A549 (cell line): ENCODE results near the gene OSBPL2. TPM values are rescaled to one million over a fixed set of nuclear protein-coding genes. Genes with fewer than 3 reads are reported as not detected.

Source experiments
- ATAC-seq, 2 experiments: fragments of 200-7000 bp in 1 of 2; fragments of >200 bp in 1 of 2; cut with Nextera tagmentation in 1 of 2; cut with Tn5 transposase in 1 of 2; 3 replicates each; pipeline versions ENCODE4 v1.8.0 to v1.9.1; 2018 to 2020; ENCODE audit warnings: mild to moderate bottlenecking in 1 of 2, moderate library complexity in 1 of 2
- CTCF ChIA-PET: fragments of 300-600 bp; sonication (Branson Sonifier 250); formaldehyde crosslinking; extraction: SDS; loops from one replicate; lab custom pipeline; 2021; ENCODE audit warnings: antibody characterized with exemption, inconsistent platforms; lab: Yijun Ruan, JAX
- POLR2A ChIA-PET: fragments of 350-600 bp; formaldehyde crosslinking; extraction: SDS; loops from one replicate; lab custom pipeline; 2021; ENCODE audit warnings: antibody characterized with exemption, inconsistent platforms; lab: Yijun Ruan, JAX
- DNase-seq, 2 experiments: peaks; one replicate each; pipeline versions ENCODE4 v3.0.0 to v3.0.0-alpha.2; 2011 to 2016; ENCODE audit warnings: low read depth in 1 of 2, low spot score in 1 of 2
- FAIRE-seq: peaks from 2 replicates; lab custom pipeline; 2011; peaks lifted over from hg19 to GRCh38; lab: Jason Lieb, UNC
- H3K27ac ChIP-seq, 2 experiments: fragments of >200 bp; sonication (Bioruptor Twin); formaldehyde crosslinking; 3 replicates each; pipeline ENCODE4 v1.5.1; 2016 to 2017
- H3K4me1 ChIP-seq: fragments of >200 bp; sonication (Bioruptor Twin); formaldehyde crosslinking; 3 replicates; pipeline ENCODE4 v1.6.1; 2016
- H3K4me2 ChIP-seq: fragments of >200 bp; sonication (Bioruptor Twin); formaldehyde crosslinking; 3 replicates; pipeline ENCODE4 v1.6.1; 2016
- H3K4me3 ChIP-seq: fragments of >200 bp; sonication (Bioruptor Twin); formaldehyde crosslinking; 3 replicates; pipeline ENCODE4 v1.5.1; 2016
- H3K9me3 ChIP-seq: fragments of >200 bp; sonication (Bioruptor Twin); formaldehyde crosslinking; 3 replicates; pipeline ENCODE4 v1.6.1; 2016
- BCL3 ChIP-seq: fragments of >200 bp; sonication (Bioruptor Twin); formaldehyde crosslinking; IDR thresholded peaks from 3 replicates; pipeline ENCODE4 v1.6.1; 2016
- CBX2 ChIP-seq: fragments of 200-600 bp; sonication (generic); IDR thresholded peaks from 2 replicates; pipeline ENCODE4 v1.6.1; 2016; ENCODE audit warnings: low read depth, mild to moderate bottlenecking, borderline replicate concordance
- CBX8 ChIP-seq: fragments of 200-600 bp; sonication (generic); IDR thresholded peaks from 2 replicates; pipeline ENCODE4 v1.6.1; 2016
- CHD4 ChIP-seq: fragments of 200-600 bp; sonication (generic); IDR thresholded peaks from 2 replicates; pipeline ENCODE4 v1.6.1; 2016; ENCODE audit warnings: antibody characterized with exemption, mild to moderate bottlenecking, borderline replicate concordance
- CTCF ChIP-seq: fragments of >200 bp; sonication (Bioruptor Twin); formaldehyde crosslinking; IDR thresholded peaks from 3 replicates; pipeline ENCODE4 v1.5.1; 2016
- EHF ChIP-seq: fragments of 250-450 bp; sonication (Bioruptor Pico); IDR thresholded peaks from 2 replicates; pipeline ENCODE4 v1.5.0; 2020; ENCODE audit warnings: mild to moderate bottlenecking
- EP300 ChIP-seq, 2 experiments: fragments of >200 bp; sonication (Bioruptor Twin); formaldehyde crosslinking; IDR thresholded peaks; 2 replicates in 1 of 2; 3 replicates in 1 of 2; pipeline ENCODE4 v1.6.1; 2016 to 2017
- FOSL2 ChIP-seq, 2 experiments: fragments of 450-650 bp in 1 of 2; fragments of >200 bp in 1 of 2; sonication (Bioruptor Twin) in 1 of 2; formaldehyde crosslinking; IDR thresholded peaks; 2 replicates each; pipeline versions ENCODE4 v1.5.0 to v1.6.1; 2016 to 2020; ENCODE audit warnings: mild to moderate bottlenecking in 1 of 2, moderate library complexity in 1 of 2
- HES2 ChIP-seq: fragments of >200 bp; sonication (Bioruptor Twin); formaldehyde crosslinking; IDR thresholded peaks from 2 replicates; pipeline ENCODE4 v1.6.1; 2016
- HOXA7 ChIP-seq: fragments of 250-450 bp; sonication (Bioruptor Pico); IDR thresholded peaks from 2 replicates; pipeline ENCODE4 v1.5.0; 2020; ENCODE audit warnings: mild to moderate bottlenecking, moderate library complexity
- JUNB ChIP-seq: fragments of >200 bp; sonication (Bioruptor Twin); formaldehyde crosslinking; IDR thresholded peaks from 2 replicates; pipeline ENCODE4 v1.6.1; 2016
- KDM1A ChIP-seq: fragments of 200-600 bp; sonication (generic); IDR thresholded peaks from 2 replicates; pipeline ENCODE4 v1.6.1; 2016; ENCODE audit warnings: low read depth, mild to moderate bottlenecking
- MYC ChIP-seq: IDR thresholded peaks from 2 replicates; pipeline ENCODE4 v1.6.1; 2012; ENCODE audit warnings: mild to moderate bottlenecking, inconsistent platforms, low read length, improper control_type of control experiment, borderline replicate concordance
- NFE2L2 ChIP-seq: fragments of 150-350 bp; conservative IDR thresholded peaks from 2 replicates; pipeline ENCODE4 v1.6.1; 2014; ENCODE audit warnings: low read length
- NPAS2 ChIP-seq: fragments of 250-450 bp; sonication (Bioruptor Pico); IDR thresholded peaks from 2 replicates; pipeline ENCODE4 v1.8.0; 2022; ENCODE audit warnings: mild to moderate bottlenecking, moderate library complexity, borderline replicate concordance
- POLR2AphosphoS2 ChIP-seq: conservative IDR thresholded peaks from 2 replicates; pipeline ENCODE4 v1.6.1; 2012; ENCODE audit warnings: low read length, improper control_type of control experiment, inconsistent platforms
- RARB ChIP-seq: fragments of 250-450 bp; sonication (Bioruptor Pico); IDR thresholded peaks from 2 replicates; pipeline ENCODE4 v1.8.0; 2021; ENCODE audit warnings: mild to moderate bottlenecking, moderate library complexity
- REST ChIP-seq: fragments of 200-600 bp; sonication (generic); IDR thresholded peaks from 2 replicates; pipeline ENCODE4 v1.6.1; 2016; ENCODE audit warnings: antibody characterized with exemption, mild to moderate bottlenecking, moderate library complexity
- SMC3 ChIP-seq: fragments of >200 bp; sonication (Bioruptor Twin); formaldehyde crosslinking; IDR thresholded peaks from 3 replicates; pipeline ENCODE4 v1.6.1; 2018; ENCODE audit warnings: inconsistent platforms
- TP53 ChIP-seq: fragments of 250-450 bp; sonication (Bioruptor Pico); IDR thresholded peaks from 2 replicates; pipeline ENCODE4 v1.5.0; 2021; ENCODE audit warnings: mild to moderate bottlenecking, moderate library complexity
- ZNF302 ChIP-seq: fragments of 250-450 bp; sonication (Bioruptor Pico); IDR thresholded peaks from 2 replicates; pipeline ENCODE4 v1.9.0; 2021; ENCODE audit warnings: inconsistent platforms, mild to moderate bottlenecking, moderate library complexity
- ZSCAN20 ChIP-seq: fragments of 250-450 bp; sonication (Bioruptor Pico); IDR thresholded peaks from 2 replicates; pipeline ENCODE4 v1.8.0; 2022; ENCODE audit warnings: mild to moderate bottlenecking, moderate library complexity
- WGBS: methylation state at CpG from one replicate; pipeline ENCODE4 v1.1.6; 2017; ENCODE audit errors: missing lambda C conversion rate; 5-methylcytosine and 5-hydroxymethylcytosine counted together
- polyA plus RNA-seq, 4 experiments: library from polyadenylated mRNA; depleted of rRNA in 3 of 4; stranded (reverse); fragments of >200 nt; fragmentation: RNase III in 1 of 4; extraction: RNeasy Plus Mini Kit Qiagen cat#74134 plus additional on column Dnase treatment in 1 of 4; gene quantifications; 2 replicates in 3 of 4; 3 replicates in 1 of 4; pipeline ENCODE4 v1.2.3, GENCODE V29; 2011 to 2017

OSBPL2 gene
- polyA plus RNA-seq, 2 of the 4 experiments (the other 2 are of a cell fraction): 14.6 to 14.8 TPM

GRCh38 chr20:62335532-62335931 lies 97.2 kb downstream of the OSBPL2 start:
- DNase-seq (no peak), ATAC-seq (no peak), FAIRE-seq (no peak)
- TF ChIP-seq FOSL2 (IDR thresholded peaks at IDR 0.05) (no peak), FOSL2 (CRISPR knock-in tag; IDR thresholded peaks at IDR 0.05) (no peak), MYC (no peak)
- H3K4me3 ChIP-seq: no peak overlapping the region
- 95% methylated on average over 5 of the region's 6 CpGs for WGBS
- H3K4me1 ChIP-seq: no peaks in the 10 kb centered on the region; the same call in 2 of the 3 replicates
- POLR2A ChIA-PET: no interaction called here
- CTCF ChIA-PET: interaction anchor here (1.7 kb wide), 1 partner anchor 47 kb away, joined by 6 read pairs; no protein-coding TSS in a partner anchor
- no peaks in the 10 kb centered on the region for H3K9me3 ChIP-seq
- H3K27ac ChIP-seq: no peak overlapping the region
- H3K4me2 ChIP-seq: no peak overlapping the region

GRCh38 chr20:62336329-62336728 lies 98.0 kb downstream of the OSBPL2 start:
- H3K9me3 ChIP-seq: no peaks in the 10 kb centered on the region
- CTCF ChIA-PET: interaction anchor here (0.9 kb wide), 1 partner anchor 46 kb away, joined by 5 read pairs; no protein-coding TSS in a partner anchor
- FAIRE-seq: no peak
- POLR2A ChIA-PET: no interaction called here
- DNase-seq: no peak
- H3K4me1 ChIP-seq: no peaks in the 10 kb centered on the region; the same call in 2 of the 3 replicates
- H3K27ac ChIP-seq: peak overlapping the region in 1 of 2 experiments; percentile 11; a peak in 1 of 6 replicates
- no peak overlapping the region for H3K4me2 ChIP-seq
- WGBS: 78% methylated on average over 6 of the region's 11 CpGs
- peak; percentile 4 to 5; a peak in 3 of 6 replicates for ATAC-seq
- TF ChIP-seq NFE2L2 (no peak), HES2 (no peak), CBX8 (no peak), CBX2 (no peak), ZNF302 (no peak), JUNB (no peak), KDM1A (no peak), NPAS2 (CRISPR knock-in tag) (no peak), TP53 (CRISPR knock-in tag) (no peak), HOXA7 (CRISPR knock-in tag) (no peak), EP300 (IDR thresholded peaks at IDR 0.05) (no peak), ZSCAN20 (CRISPR knock-in tag) (no peak), SMC3 (no peak), BCL3 (no peak), RARB (CRISPR knock-in tag) (no peak), EHF (CRISPR knock-in tag) (no peak), CTCF (no peak), MYC (no peak)
- H3K4me3 ChIP-seq: no peak overlapping the region

GRCh38 chr20:62336775-62337557 lies 98.6 kb downstream of the OSBPL2 start:
- peak in 1 of 2 experiments; percentile 3; a peak in 3 of 6 replicates for ATAC-seq
- TF ChIP-seq CHD4 (no peak), REST (no peak), POLR2AphosphoS2 (0 out of 2 replicates have a peak, but pooled peaks have one; percentile 31)
- H3K4me1 ChIP-seq: no peaks in the 10 kb centered on the region; the same call in 2 of the 3 replicates
- 94% methylated on average over 53 of the region's 53 CpGs for WGBS
- H3K4me3 ChIP-seq: no peak overlapping the region
- no peaks in the 10 kb centered on the region for H3K9me3 ChIP-seq
- ChIA-PET POLR2A (no interaction called here), CTCF (interaction anchor here (0.9 kb wide), 1 partner anchor 45 kb away, joined by 5 read pairs; no protein-coding TSS in a partner anchor)
- no peak for FAIRE-seq
- H3K27ac ChIP-seq: no peak overlapping the region
- no peak overlapping the region for H3K4me2 ChIP-seq
- DNase-seq: no peak
